CD4-positive, alpha-beta T cell (primary cell): ENCODE data around the gene TLE6. TPM values are rescaled to one million over a fixed set of nuclear protein-coding genes. Genes with fewer than 3 reads are reported as not detected.
"Not testable (repeated sequence)": the region's sequence is repeated elsewhere in the genome, so short reads cannot be mapped to it uniquely, and the experiment has no call there.

Experiments used
- ATAC-seq: fragments of 200-7000 bp; cut with Tn5 transposase; one replicate; pipeline ENCODE4 v1.10.0; 2022; ENCODE audit warnings: mild to moderate bottlenecking; ENCODE audit not compliant: poor library complexity
- CTCF ChIA-PET: fragments of 350-600 bp; sonication (Branson Sonifier 250); formaldehyde crosslinking; loops from one replicate; lab custom pipeline; 2021; ENCODE audit warnings: antibody characterized with exemption, inconsistent platforms; lab: Charles Lee
- POLR2A ChIA-PET: fragments of 350-600 bp; sonication (Branson Sonifier 250); formaldehyde crosslinking; loops from one replicate; lab custom pipeline; 2021; ENCODE audit warnings: antibody characterized with exemption, inconsistent platforms; lab: Charles Lee
- DNase-seq, 14 experiments: peaks; one replicate each; pipeline ENCODE4 v3.0.0-alpha.2; 2013 to 2020; ENCODE audit warnings: mixed read lengths in 2 of 14
- H3K27ac ChIP-seq, 2 donors: one replicate each; pipeline versions ENCODE4 v1.5.1 to v1.7.0; 2013; ENCODE audit warnings: low read length in 2 of 2, low read depth in 1 of 2, mild to moderate bottlenecking in 1 of 2
- H3K27me3 ChIP-seq, 2 experiments: 1 replicate in 1 of 2; 2 replicates in 1 of 2; pipeline versions ENCODE4 v1.6.1 to v1.7.0; 2013; ENCODE audit warnings: low read length in 2 of 2, control low read depth in 1 of 2, mild to moderate bottlenecking in 1 of 2, moderate library complexity in 1 of 2; ENCODE audit not compliant: insufficient read depth in 2 of 2, control insufficient read depth in 1 of 2
- H3K36me3 ChIP-seq: one replicate; pipeline ENCODE4 v1.6.1; 2013; ENCODE audit warnings: low read length, control low read depth; ENCODE audit not compliant: insufficient read depth
- H3K4me1 ChIP-seq: one replicate; pipeline ENCODE4 v1.6.1; 2013; ENCODE audit warnings: low read length, control low read depth; ENCODE audit not compliant: insufficient read depth
- H3K4me3 ChIP-seq: one replicate; pipeline ENCODE4 v1.5.1; 2013; ENCODE audit warnings: mild to moderate bottlenecking, low read length, moderate library complexity
- H3K9me3 ChIP-seq, 2 experiments: 1 replicate in 1 of 2; 2 replicates in 1 of 2; pipeline versions ENCODE4 v1.6.1 to v1.7.0; 2013; ENCODE audit warnings: low read length in 2 of 2, mild to moderate bottlenecking in 2 of 2, control low read depth in 1 of 2, moderate library complexity in 1 of 2; ENCODE audit not compliant: control insufficient read depth in 1 of 2, insufficient read depth in 1 of 2
- H3K27ac Mint-ChIP-seq: one replicate; pipeline ENCODE4 v1.8.0; 2020; ENCODE audit warnings: mixed read lengths
- H3K27me3 Mint-ChIP-seq: one replicate; pipeline ENCODE4 v1.8.0; 2021; ENCODE audit warnings: mixed read lengths
- H3K36me3 Mint-ChIP-seq: one replicate; pipeline ENCODE4 v1.8.0; 2021; ENCODE audit warnings: low read depth, mixed read lengths
- H3K4me1 Mint-ChIP-seq: one replicate; pipeline ENCODE4 v1.8.0; 2021; ENCODE audit warnings: low read depth, mixed read lengths
- H3K4me3 Mint-ChIP-seq: one replicate; pipeline ENCODE4 v1.8.0; 2020; ENCODE audit warnings: mild to moderate bottlenecking, mixed read lengths
- H3K9me3 Mint-ChIP-seq: one replicate; pipeline ENCODE4 v1.8.0; 2020; ENCODE audit warnings: mixed read lengths
- intact Hi-C, 2 experiments: fragments of 100-400 bp; cut with DNase I in 1 of 2; cut with micrococcal nuclease in 1 of 2; formaldehyde crosslinking; loops; one replicate each; pipeline versions ENCODE4 v1.15.1 to v1.9.0; 2023 to 2025; cut with DNase I, micrococcal nuclease
- total RNA-seq, 174 experiments: library from RNA in 2 of 174; stranded (reverse) in 2 of 174; gene quantifications; one replicate each; pipeline ENCODE4 v1.2.3 and lab custom pipeline; 2021 to 2026
- TF ChIP-seq, protein P1 (sequence below): fragments of 200-600 bp; IDR thresholded peaks from one replicate; pipeline ENCODE4 v1.8.0; 2022; ENCODE audit warnings: antibody characterized with exemption, mild to moderate bottlenecking

Gene TLE6
- total RNA-seq, 2 experiments from 2014 or later: not detected

- no peak overlapping the region for H3K27ac ChIP-seq
- ChIA-PET POLR2A (no interaction called here), CTCF (no interaction called here)
- no peaks in the 10 kb centered on the region for H3K9me3 ChIP-seq
- TF ChIP-seq, protein P1, sequence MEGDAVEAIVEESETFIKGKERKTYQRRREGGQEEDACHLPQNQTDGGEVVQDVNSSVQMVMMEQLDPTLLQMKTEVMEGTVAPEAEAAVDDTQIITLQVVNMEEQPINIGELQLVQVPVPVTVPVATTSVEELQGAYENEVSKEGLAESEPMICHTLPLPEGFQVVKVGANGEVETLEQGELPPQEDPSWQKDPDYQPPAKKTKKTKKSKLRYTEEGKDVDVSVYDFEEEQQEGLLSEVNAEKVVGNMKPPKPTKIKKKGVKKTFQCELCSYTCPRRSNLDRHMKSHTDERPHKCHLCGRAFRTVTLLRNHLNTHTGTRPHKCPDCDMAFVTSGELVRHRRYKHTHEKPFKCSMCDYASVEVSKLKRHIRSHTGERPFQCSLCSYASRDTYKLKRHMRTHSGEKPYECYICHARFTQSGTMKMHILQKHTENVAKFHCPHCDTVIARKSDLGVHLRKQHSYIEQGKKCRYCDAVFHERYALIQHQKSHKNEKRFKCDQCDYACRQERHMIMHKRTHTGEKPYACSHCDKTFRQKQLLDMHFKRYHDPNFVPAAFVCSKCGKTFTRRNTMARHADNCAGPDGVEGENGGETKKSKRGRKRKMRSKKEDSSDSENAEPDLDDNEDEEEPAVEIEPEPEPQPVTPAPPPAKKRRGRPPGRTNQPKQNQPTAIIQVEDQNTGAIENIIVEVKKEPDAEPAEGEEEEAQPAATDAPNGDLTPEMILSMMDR: no peak
- intact Hi-C loops: no loop called here
- no peak overlapping the region for H3K4me3 Mint-ChIP-seq
- H3K27ac Mint-ChIP-seq: no peak overlapping the region
- peaks cover 0 to 3% of the 10 kb centered on the region in 2 experiments for H3K27me3 ChIP-seq
- H3K4me1 Mint-ChIP-seq: no peaks in the 10 kb centered on the region
- H3K4me3 ChIP-seq: no peak overlapping the region
- H3K27me3 Mint-ChIP-seq: peaks cover 10% of the 10 kb centered on the region
- H3K9me3 Mint-ChIP-seq: no peaks in the 10 kb centered on the region
- no peaks in the 10 kb centered on the region for H3K36me3 Mint-ChIP-seq
- no peaks in the 10 kb centered on the region for H3K4me1 ChIP-seq
- DNase-seq: no peak
- no peaks in the 10 kb centered on the region for H3K36me3 ChIP-seq
- ATAC-seq: no peak
These were observed 12.0 kb downstream of the TLE6 start for GRCh38 chr19:2989236-2989946.

DNA sequence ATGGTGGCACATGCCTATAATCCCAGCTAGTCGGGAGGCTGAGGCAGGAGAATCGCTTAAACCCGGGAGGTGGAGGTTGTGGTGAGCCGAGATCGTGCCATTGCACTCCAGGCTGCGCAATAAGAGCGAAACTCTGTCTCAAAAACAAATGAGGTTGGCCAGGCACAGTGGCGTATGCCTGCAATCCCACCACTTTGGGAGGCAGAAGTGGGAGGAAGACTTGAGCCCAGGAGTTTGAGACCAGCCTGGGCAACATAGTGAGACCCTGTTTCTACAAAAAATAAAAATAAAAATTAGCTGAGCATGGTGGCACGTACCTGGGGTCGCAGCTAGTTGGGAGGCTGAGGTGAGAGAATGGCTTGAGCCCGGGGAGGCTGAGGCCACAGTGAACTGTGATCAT, 15.0 kb downstream of the TLE6 start:
- H3K9me3 Mint-ChIP-seq, H3K27ac ChIP-seq, H3K27me3 Mint-ChIP-seq, H3K4me3 ChIP-seq, intact Hi-C loops, H3K27ac Mint-ChIP-seq, H3K9me3 ChIP-seq, H3K27me3 ChIP-seq, H3K4me1 Mint-ChIP-seq, ATAC-seq, H3K36me3 Mint-ChIP-seq, POLR2A ChIA-PET, CTCF ChIA-PET, H3K4me3 Mint-ChIP-seq, DNase-seq, H3K4me1 ChIP-seq, H3K36me3 ChIP-seq: not testable (repeated sequence)

- no peak for DNase-seq
- ChIA-PET CTCF (no interaction called here), POLR2A (no interaction called here)
- H3K9me3 ChIP-seq: no peaks in the 10 kb centered on the region
- peaks cover 8% of the 10 kb centered on the region for H3K36me3 Mint-ChIP-seq
- H3K9me3 Mint-ChIP-seq: no peaks in the 10 kb centered on the region
- H3K27ac Mint-ChIP-seq: no peak overlapping the region
- intact Hi-C loops: no loop called here
- H3K4me1 ChIP-seq: no peaks in the 10 kb centered on the region
- H3K36me3 ChIP-seq: no peaks in the 10 kb centered on the region
- H3K27me3 Mint-ChIP-seq: no peaks in the 10 kb centered on the region
- TF ChIP-seq, protein P1: no peak
- H3K4me3 ChIP-seq: no peak overlapping the region
- no peak overlapping the region for H3K27ac ChIP-seq
- H3K27me3 ChIP-seq: no peaks in the 10 kb centered on the region
- H3K4me1 Mint-ChIP-seq: no peaks in the 10 kb centered on the region
- no peak overlapping the region for H3K4me3 Mint-ChIP-seq
- ATAC-seq: no peak
These were observed 15.6 kb downstream of the TLE6 start for GRCh38 chr19:2992958-2993357.

- Histone ChIP-seq H3K27me3 (no peaks in the 10 kb centered on the region), H3K4me3 (no peak overlapping the region), H3K27ac (no peak overlapping the region), H3K36me3 (no peaks in the 10 kb centered on the region), H3K9me3 (no peaks in the 10 kb centered on the region), H3K4me1 (no peaks in the 10 kb centered on the region)
- no peak overlapping the region for H3K27ac Mint-ChIP-seq
- TF ChIP-seq, protein P1: no peak
- H3K4me3 Mint-ChIP-seq: no peak overlapping the region
- ChIA-PET POLR2A (no interaction called here), CTCF (no interaction called here)
- H3K9me3 Mint-ChIP-seq: no peaks in the 10 kb centered on the region
- ATAC-seq (no peak), DNase-seq (no peak)
- intact Hi-C loops: no loop called here
- no peaks in the 10 kb centered on the region for H3K4me1 Mint-ChIP-seq
- peaks cover 9% of the 10 kb centered on the region for H3K36me3 Mint-ChIP-seq
- no peaks in the 10 kb centered on the region for H3K27me3 Mint-ChIP-seq
These were observed 16.2 kb downstream of the TLE6 start for GRCh38 chr19:2993579-2993978.
